ENCODE data around the gene TMEM240.
"Not testable (repeated sequence)": the region's sequence is repeated elsewhere in the genome, so short reads cannot be mapped to it uniquely, and the experiment has no call there.

DNA sequence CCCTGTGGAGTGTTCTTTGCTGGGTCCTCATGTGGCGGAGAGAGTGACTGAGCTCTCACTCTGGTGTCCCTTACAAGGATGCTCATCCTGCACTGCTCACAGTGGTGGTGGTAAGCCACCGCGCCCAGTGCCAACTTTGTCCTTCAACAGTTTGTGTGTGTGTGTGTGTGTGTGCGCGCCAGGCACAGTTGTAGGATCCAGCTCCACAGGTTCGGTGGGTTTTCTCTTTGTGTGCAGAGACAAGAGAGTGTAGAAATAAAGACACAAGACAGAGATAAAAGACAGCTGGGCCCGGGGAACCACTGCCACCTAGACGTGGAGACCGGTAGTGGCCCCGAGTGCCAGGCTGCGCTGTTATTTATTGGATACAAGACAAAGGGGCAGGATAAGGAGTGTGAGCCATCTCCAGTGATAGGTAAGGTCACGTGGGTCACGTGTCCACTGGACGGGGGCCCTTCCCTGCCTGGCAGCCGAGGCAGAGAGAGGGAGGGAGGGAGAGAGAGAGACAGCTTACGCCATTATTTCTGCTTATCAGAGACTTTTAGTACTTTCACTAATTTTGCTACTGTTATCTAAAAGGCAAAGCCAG, 35.6 kb downstream of the TMEM240 start:
- TF ChIP-seq EZH2 (IDR thresholded peaks at IDR 0.05; ENCODE audit: insufficient read depth, poor library complexity, severe bottlenecking); EZH2phosphoT487 (IDR thresholded peaks at IDR 0.05; ENCODE audit: insufficient read depth, low read depth): not testable (repeated sequence)

All from GM23248 (cell line).